ENCODE measurements around the gene GJC1.

The GJC1 gene

GRCh38 chr17:44798356-44798755, 31.7 kb downstream of the GJC1 start:
- DNase-seq = peak in 1 of 14 donors; percentile 67

DNA sequence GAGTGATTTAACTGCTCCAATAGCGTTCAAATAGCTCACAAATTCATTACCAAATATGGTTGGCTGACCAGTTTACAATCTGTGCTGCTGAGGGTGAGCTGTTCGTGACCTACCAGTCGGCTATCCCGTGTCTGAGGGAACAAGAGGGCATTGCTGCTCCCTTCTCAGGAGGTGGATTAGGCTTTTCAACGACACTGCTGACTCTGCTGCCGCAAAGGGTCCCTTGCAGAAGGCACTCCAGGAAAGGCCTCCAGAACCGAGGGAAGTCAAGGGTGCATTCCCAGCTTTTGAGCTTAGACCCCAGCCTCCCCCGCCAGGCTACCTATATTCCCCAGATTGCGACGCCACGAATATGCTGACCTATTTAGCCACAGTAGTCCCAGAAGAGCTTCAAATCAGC, 32.3 kb downstream of the GJC1 start:
- DNase-seq = peak in 1 of 14 donors; percentile 70

- no peak for DNase-seq
Measured at GRCh38 chr17:44796731-44797130, 33.4 kb downstream of the GJC1 start.

GRCh38 chr17:44795928-44796327, 34.2 kb downstream of the GJC1 start:
- peak in 1 of 14 donors; percentile 69 for DNase-seq

DNA sequence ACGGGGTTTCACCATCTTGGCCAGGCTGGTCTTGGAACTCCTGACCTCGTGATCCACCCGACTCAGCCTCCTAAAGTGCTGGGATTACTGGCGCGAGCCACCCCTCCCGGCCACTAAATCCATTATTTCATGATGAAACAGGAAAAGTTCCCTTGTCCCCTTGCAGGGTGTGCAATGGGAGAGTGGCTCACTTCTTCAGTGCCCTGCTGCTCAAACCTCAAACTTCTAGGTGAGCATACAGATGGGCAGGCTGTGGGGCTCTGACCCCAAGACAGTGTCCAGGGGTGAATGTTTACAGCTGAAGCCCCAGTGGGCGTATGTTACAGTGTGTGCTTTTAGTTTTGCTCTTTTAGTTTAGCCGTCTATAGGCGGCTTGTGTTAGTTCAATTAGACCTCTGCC, 34.7 kb downstream of the GJC1 start:
- DNase-seq = no peak

DNA sequence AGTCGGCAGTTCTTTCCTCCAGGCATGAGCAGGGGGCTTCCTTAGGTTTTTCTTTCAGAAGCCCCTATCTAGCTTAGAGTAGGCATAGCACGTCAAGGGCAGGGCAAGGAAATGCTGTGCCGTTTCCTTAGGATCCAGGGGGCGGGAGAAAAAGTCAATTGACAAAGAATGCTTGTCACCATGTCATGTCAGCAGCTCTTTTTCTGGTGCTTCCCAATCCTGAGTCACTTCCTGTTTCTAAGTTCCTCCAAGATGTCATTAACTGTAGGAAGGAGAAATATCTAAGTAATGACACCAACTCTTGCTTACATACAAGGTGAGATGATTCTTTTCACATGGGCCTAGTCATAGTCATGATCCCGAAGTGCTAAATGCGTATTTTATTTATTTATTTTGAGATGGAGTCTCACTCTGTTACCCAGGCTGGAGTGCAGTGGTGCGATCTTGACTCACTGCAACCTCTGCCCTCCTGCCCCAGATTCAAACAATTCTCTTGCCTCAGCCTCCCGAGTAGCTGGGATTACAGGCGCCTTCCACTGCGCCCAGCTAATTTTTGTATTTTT, 35.2 kb downstream of the GJC1 start:
- DNase-seq = no peak

DNA sequence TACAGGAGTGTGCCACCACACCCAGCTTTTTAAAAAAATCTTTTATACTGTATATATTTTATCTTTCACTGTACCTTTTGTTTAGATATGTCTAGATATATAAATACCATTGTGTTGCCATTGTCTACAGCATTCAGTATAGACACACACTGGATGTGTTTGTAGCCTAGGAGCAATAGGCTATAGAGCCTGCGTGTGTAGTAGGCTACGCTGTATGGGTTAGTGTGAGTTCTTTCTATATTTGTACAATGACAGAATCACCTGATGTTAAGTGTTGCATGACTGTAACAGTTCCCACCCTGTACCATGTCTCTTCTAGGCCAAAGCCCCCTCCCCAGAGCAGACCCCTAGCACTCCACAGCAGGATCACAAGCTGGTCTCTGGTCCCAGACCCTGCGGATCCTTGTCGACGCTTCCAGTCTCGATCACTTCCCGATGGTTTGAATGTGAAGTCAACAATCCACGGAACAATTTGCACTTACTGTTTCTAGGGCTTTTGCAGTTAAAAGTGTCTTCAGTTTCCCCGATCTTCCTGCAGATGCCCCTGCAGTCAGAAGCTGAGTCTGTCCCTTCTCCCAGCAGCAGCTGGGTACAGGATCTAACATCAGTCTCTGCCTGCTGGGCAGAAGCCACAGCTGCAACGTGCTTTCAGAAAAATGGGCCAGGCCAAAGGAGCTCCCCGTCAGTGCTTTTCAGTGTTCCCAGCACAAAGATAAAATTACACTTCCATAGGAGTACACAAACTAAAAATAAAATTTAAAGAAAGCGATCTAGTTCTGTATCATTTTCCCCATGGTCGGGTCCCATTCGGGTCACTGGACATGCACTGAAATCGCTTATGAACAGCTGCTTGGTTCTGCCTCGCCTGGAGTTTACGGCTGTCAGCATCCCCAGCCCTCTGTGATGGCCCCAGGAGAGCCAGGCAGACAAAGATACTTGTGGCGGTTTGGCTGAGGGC, 35.9 kb downstream of the GJC1 start:
- no peak for DNase-seq

DNA sequence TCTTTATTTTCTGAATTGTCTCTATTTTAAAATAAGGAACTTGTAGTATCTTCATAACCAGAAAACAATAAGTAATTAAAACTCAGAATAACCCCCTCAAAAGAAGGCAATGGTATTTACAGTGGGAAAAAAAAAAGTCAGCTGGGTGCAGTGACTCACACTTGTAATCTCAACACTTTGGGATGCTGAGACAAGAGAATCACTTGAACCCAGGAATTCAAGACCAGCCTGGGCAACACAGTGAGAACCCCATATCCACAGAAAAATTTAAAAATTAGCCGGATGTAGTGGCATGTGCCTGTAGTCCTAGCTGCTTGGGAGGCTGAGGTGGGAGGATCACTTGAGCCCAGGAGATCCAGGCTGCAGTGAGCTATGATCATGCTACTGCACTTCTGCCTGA, 37.8 kb downstream of the GJC1 start:
- no peak for DNase-seq

DNA sequence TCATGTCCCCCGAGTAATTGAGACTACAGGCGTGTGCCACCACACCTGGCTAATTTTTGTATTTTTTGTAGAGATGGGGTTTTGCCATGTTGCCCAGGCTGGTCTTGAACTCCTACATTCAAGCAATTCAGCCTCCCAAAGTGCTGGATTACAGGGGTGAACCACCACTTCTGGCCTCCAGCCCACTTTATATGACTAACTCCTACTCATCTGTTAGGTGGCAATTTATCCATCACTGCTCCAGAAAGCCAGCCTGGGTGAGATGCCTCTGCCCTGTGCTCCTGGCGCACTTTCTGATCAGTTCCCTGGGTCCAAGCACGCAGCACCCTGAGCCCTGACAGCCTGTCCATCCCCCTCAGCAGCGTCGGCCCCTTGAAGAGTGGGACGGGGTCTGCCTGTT, 41.9 kb downstream of the GJC1 start:
- DNase-seq = no peak

- DNase-seq = peak in 1 of 14 donors; percentile 86
Measured at GRCh38 chr17:44787271-44787940, 42.7 kb downstream of the GJC1 start.

DNA sequence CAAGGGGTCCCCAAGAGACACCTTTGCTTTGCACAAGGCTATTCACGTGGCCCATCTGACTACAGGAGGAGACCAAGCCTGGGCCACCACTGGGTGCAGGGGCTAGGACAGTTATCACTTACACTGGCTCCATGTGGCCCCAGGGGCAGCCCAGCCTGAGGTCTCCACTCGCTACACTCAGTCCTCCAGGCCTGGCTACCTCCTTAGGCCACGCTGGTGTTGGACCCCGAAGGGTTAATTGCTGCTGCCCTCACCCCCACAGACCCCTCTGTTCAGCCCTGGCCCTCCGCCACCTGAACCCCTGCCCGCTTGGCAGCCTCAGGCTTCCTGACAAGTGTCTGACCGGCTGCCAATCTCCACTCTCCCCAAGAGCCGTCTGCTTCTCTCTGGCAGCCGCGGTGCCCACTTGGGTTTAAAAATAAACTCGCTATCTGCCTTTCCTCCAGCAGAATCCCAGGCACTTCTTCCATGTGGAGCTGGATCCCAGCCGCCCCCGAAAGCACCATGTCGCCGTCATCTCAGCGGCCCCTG, 43.5 kb downstream of the GJC1 start:
- DNase-seq = peak in 3 of 14 donors; percentile 15 to 86 (median 23)

DNA sequence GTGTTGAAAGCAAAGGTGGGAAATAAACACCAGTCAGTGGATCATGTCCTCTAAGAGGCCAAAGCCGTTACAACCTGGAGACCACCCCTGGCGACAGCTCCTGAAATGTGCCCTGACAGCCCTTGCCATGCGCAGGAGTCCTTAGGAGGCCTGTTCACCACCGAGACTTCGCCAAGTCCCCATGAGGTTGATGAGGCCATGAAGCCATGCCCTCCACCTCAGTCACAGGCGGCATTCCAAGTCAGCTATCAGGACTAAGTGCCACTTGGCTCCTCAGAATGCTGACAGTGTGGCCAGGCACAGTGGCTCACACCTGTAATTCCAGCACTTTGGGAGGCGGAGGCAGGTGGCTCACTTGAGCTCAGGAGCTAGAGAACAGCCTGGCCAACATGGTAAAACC, 44.2 kb downstream of the GJC1 start:
- peak in 1 of 14 donors; percentile 75 for DNase-seq

GRCh38 chr17:44782326-44782850, 47.7 kb downstream of the GJC1 start:
- peak in 1 of 14 donors; percentile 48 for DNase-seq

GRCh38 chr17:44781551-44782325, 48.3 kb downstream of the GJC1 start:
- no peak for DNase-seq

DNA sequence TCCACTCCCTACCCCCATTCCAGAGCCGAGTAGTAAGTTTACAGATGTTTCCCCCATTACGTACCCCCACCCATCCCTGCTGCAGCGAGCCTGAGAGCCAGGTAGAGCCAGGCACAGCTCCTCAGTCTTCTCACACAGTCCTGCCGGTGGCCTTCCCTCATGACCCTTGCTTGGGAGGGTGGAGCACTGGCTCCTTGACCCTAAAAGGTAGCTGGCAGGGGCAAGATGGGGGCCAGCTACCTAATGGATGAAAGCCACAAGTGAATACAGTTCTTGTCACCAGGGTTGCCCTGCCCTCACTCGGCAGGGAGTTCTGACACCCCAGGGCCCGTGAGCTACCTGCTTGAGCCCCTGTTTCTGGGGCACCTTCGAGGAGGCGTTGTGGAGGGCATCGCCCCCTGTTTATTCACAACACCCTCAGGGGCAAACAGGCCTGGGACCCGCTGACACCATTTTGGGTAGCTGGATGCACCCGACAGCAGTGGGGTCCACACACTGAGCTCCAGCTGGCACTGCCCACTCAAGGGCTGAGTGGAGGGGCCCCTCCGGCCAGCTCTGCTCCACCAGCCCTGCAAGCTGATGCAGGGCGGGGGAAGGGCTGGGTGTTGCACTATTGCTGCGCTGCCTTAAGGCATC, 49.1 kb downstream of the GJC1 start:
- DNase-seq = no peak

GRCh38 chr17:44780161-44780560, 49.9 kb downstream of the GJC1 start:
- no peak for DNase-seq

DNA sequence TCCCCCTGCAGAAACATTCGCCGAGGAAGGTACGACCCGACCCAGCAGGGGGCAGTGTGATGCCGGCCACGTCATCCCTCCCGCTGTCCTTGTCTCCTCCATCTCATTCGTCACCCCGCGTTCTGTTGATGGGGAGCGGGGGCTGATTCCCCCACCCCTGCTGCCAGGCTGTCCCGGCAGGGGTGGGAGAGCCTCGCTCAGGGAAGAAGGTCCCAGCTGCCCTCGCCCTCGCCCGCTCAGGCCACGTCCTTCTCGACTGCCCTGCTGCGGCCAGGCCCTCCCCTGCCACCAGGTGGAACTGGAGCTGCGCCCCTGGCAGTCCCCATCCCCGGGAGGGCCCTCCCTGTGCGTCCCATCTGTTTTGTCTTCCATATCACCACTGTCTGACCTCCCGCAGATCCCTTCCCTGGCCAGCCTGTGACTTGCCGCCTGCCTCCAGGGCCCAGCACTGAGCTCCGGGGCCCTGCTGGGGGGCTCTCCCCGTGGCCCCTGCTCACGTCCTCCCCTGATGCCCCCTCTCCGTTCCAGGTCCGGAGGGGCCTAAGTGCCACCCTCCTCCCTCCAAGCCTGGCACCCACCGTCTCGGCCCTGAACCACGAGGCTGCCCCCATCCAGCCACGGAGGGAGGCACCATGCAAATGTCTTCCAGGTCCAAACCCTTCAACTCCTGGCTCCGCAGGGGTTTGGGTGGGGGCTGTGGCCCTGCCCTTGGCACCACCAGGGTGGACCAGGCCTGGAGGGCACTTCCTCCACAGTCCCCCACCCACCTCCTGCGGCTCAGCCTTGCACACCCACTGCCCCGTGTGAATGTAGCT, 50.7 kb downstream of the GJC1 start:
- peak in 13 of 14 donors; percentile 21 to 76 (median 59) for DNase-seq

DNA sequence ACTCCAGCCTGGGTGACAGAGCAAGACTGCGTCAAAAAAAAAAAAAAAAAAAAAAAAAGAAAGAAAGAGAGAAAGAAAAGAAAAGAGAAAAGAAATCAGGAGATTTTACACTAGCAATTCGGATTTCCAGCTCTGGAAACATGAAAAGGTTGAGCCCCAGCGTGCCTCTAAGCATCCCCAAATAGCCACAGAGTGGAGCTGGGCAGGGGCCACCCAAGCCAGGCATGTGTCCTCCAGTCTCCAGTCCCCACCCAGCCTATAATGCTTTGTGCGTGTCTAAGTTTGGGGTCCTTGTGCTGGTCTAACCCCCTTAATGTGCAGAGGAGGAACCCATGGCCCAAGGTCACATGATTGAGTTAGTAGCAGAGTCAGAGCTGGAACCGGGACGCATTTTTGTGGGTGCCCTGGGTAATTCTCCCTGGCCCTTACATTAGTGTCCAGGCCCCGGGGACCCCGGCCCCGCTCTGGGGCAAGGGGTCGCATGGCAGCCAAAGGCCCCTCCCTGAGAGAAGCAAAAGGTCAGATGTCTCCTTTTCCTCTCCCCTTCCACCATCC, 51.4 kb downstream of the GJC1 start:
- DNase-seq = no peak

- no peak for DNase-seq
Measured at GRCh38 chr17:44777394-44778348, 52.4 kb downstream of the GJC1 start.

Data from C1 segment of cervical spinal cord (tissue), 14 donors.